ENCODE measurements around the gene PRKG1. TPM values are rescaled to one million over a fixed set of nuclear protein-coding genes. Genes with fewer than 3 reads are reported as not detected.

PRKG1 gene
- total and polyA plus RNA-seq, 2 of the 8 experiments (the other 6 are each of a cell fraction or from before 2014, with no cell fraction given), result 4.2 to 15.2 TPM

GRCh38 chr10:51569467-51569866 lies 495.2 kb downstream of the PRKG1 start:
- H3K27me3 ChIP-seq (replicated peaks in 1 of 4; ENCODE audit: control insufficient read depth in 3 of 4, extremely low read depth in 1 of 4, insufficient read depth in 3 of 4, low read length in 3 of 4), result no peaks in the 10 kb centered on the region
- H3K14ac ChIP-seq (ENCODE audit: insufficient read length), result no peak overlapping the region
- H2BK20ac ChIP-seq (ENCODE audit: low read length), result no peak overlapping the region
- H3K23ac ChIP-seq (ENCODE audit: insufficient read length), result no peak overlapping the region
- no peak overlapping the region for H2BK120ac ChIP-seq (replicated peaks; ENCODE audit: low read depth, low read length)
- H3K79me1 ChIP-seq (ENCODE audit: low read depth, low read length), result no peaks in the 10 kb centered on the region
- TF ChIP-seq SIX5 (IDR thresholded peaks at IDR 0.05; ENCODE audit: low read depth, low read length) (no peak), CHD1 (IDR thresholded peaks at IDR 0.05; ENCODE audit: low read depth, low read length) (no peak), SP1 (IDR thresholded peaks at IDR 0.05; ENCODE audit: low read depth, low read length) (no peak), NANOG (IDR thresholded peaks at IDR 0.05; ENCODE audit: insufficient read depth, low read depth, low read length, poor library complexity, severe bottlenecking) (no peak)
- H2AFZ ChIP-seq (ENCODE audit: low read length), result no peak overlapping the region
- WGBS, 2 experiments (ENCODE audit: extremely low coverage in 1 of 2, insufficient coverage in 1 of 2, insufficient read length in 1 of 2, insufficient replicate concordance in 2 of 2, low coverage in 1 of 2, low lambda C conversion rate in 2 of 2, missing lambda C conversion rate in 1 of 2), result 70% methylated on average over 3 of the region's 3 CpGs; no CpG with 5 or more reads in 1 of the 2 experiments
- H2AK5ac ChIP-seq (ENCODE audit: low read depth, low read length), result no peak overlapping the region
- DNase-seq (ENCODE audit: low read depth in 1 of 2, low spot score in 2 of 2) (no peak), FAIRE-seq (no peak)
- no peak overlapping the region for H4K8ac ChIP-seq (ENCODE audit: extremely low read depth, insufficient read depth, low read length)
- no peak overlapping the region for H2BK5ac ChIP-seq (ENCODE audit: low read depth, low read length)
- no peaks in the 10 kb centered on the region for H4K20me1 ChIP-seq (replicated peaks in 1 of 2; ENCODE audit: control insufficient read depth in 1 of 2, insufficient read depth in 2 of 2, low read length in 2 of 2)
- H4K91ac ChIP-seq (replicated peaks; ENCODE audit: insufficient read length, low read length), result no peak overlapping the region
- no peak overlapping the region for H3K18ac ChIP-seq (ENCODE audit: extremely low read depth, low read length)
- no peak overlapping the region for H3K27ac ChIP-seq (ENCODE audit: low read depth, low read length)
- no peak overlapping the region for H3K56ac ChIP-seq (replicated peaks; ENCODE audit: insufficient read length, low read depth, low read length)
- H4K5ac ChIP-seq (ENCODE audit: insufficient read length, low read depth, low read length), result no peak overlapping the region
- no peaks in the 10 kb centered on the region for H3K9me3 ChIP-seq (ENCODE audit: insufficient read depth in 2 of 2, low read depth in 1 of 2, low read length in 1 of 2)
- no peak overlapping the region for H3K4me2 ChIP-seq (ENCODE audit: insufficient read depth in 1 of 2, low read depth in 2 of 2, low read length in 2 of 2)
- H2BK12ac ChIP-seq (ENCODE audit: low read depth, low read length), result no peak overlapping the region
- no peaks in the 10 kb centered on the region for H3K79me2 ChIP-seq (ENCODE audit: control insufficient read depth in 1 of 2, insufficient read depth in 2 of 2, low read length in 2 of 2)
- H3K23me2 ChIP-seq (ENCODE audit: low read depth, low read length), result no peaks in the 10 kb centered on the region
- H3K4me1 ChIP-seq (replicated peaks in 1 of 4; ENCODE audit: control insufficient read depth in 3 of 4, insufficient read depth in 4 of 4, low read length in 3 of 4), result peaks cover 0 to 13% (median 6%) of the 10 kb centered on the region in 4 experiments; a peak in 4 of 7 replicates
- CTCF ChIA-PET (ENCODE audit: partially characterized antibody), result no interaction called here
- H3K4me3 ChIP-seq (ENCODE audit: extremely low read depth in 1 of 4, insufficient read depth in 2 of 4, low read depth in 3 of 4, low read length in 4 of 4), result no peak overlapping the region
- H3K4ac ChIP-seq (replicated peaks; ENCODE audit: insufficient read length, low read depth, low read length), result no peak overlapping the region
- no peak overlapping the region for H2BK15ac ChIP-seq (ENCODE audit: low read length)
- H3K9ac ChIP-seq (replicated peaks in 1 of 4; ENCODE audit: extremely low read depth in 1 of 4, low read depth in 3 of 4, low read length in 3 of 4), result no peak overlapping the region
- H3K36me3 ChIP-seq (ENCODE audit: control insufficient read depth in 2 of 4, insufficient read depth in 4 of 4, low read length in 3 of 4), result no peaks in the 10 kb centered on the region
- POLR2A ChIA-PET (ENCODE audit: partially characterized antibody), result interaction anchor here (0.6 kb wide), 1 partner anchor 489 kb away, joined by 3 read pairs; no protein-coding TSS in a partner anchor

Measured in H1 (cell line).